ENCODE results near the gene LPIN1.

The LPIN1 gene

GRCh38 chr2:11746376-11746806, at the start of gene LPIN1:
Gene LPIN1 (plus strand): TSS chr2:11746632. CDS start chr2:11765542, 18,910 bp downstream.
- TF ChIP-seq MAX (IDR thresholded peaks at IDR 0.05) (peak; percentile 82), TCF12 (IDR thresholded peaks at IDR 0.05; ENCODE audit: low read depth) (peak; percentile 74; the same call in 1 of the 2 replicates), FOXM1 (IDR thresholded peaks at IDR 0.05; ENCODE audit: borderline replicate concordance, low read depth) (no peak), USF1 (IDR thresholded peaks at IDR 0.05) (no peak), EP300 (IDR thresholded peaks at IDR 0.05; ENCODE audit: borderline replicate concordance) (peak; percentile 42; the same call in 1 of the 2 replicates), TEAD4 (IDR thresholded peaks at IDR 0.05) (peak; percentile 40; the same call in 1 of the 2 replicates), EGR1 (IDR thresholded peaks at IDR 0.05) (no peak), CEBPB (IDR thresholded peaks at IDR 0.05) (peak; percentile 31; the same call in 1 of the 2 replicates), RAD21 (IDR thresholded peaks at IDR 0.05; ENCODE audit: low read depth) (no peak), CREB1 (IDR thresholded peaks at IDR 0.05; ENCODE audit: low read depth) (no peak), ZBTB7A (IDR thresholded peaks at IDR 0.05; ENCODE audit: low read depth) (no peak), TAF1 (IDR thresholded peaks at IDR 0.05; ENCODE audit: low read depth) (peak; percentile 33; the same call in 1 of the 2 replicates), YY1 (IDR thresholded peaks at IDR 0.05; ENCODE audit: low read depth) (no peak), NFIC (IDR thresholded peaks at IDR 0.05) (peak; percentile 37; the same call in 1 of the 2 replicates), REST (IDR thresholded peaks at IDR 0.05; ENCODE audit: low read depth) (no peak)

GRCh38 chr2:11696736-11697102, 49.7 kb upstream of the LPIN1 start:
- TF ChIP-seq EGR1 (IDR thresholded peaks at IDR 0.05) (no peak), CEBPB (IDR thresholded peaks at IDR 0.05) (no peak), TEAD4 (IDR thresholded peaks at IDR 0.05) (no peak), TAF1 (IDR thresholded peaks at IDR 0.05; ENCODE audit: low read depth) (no peak), ZBTB7A (IDR thresholded peaks at IDR 0.05; ENCODE audit: low read depth) (no peak), RAD21 (IDR thresholded peaks at IDR 0.05; ENCODE audit: low read depth) (no peak), MAX (IDR thresholded peaks at IDR 0.05) (no peak), YY1 (IDR thresholded peaks at IDR 0.05; ENCODE audit: low read depth) (no peak)

GRCh38 chr2:11697103-11697871, 49.1 kb upstream of the LPIN1 start:
- no peak for TF ChIP-seq FOXM1 (IDR thresholded peaks at IDR 0.05; ENCODE audit: borderline replicate concordance, low read depth)
- peak; percentile 80 for TF ChIP-seq NFIC (IDR thresholded peaks at IDR 0.05)
- TF ChIP-seq YY1 (IDR thresholded peaks at IDR 0.05; ENCODE audit: low read depth) = peak; percentile 30; the same call in 1 of the 2 replicates
- TF ChIP-seq TEAD4 (IDR thresholded peaks at IDR 0.05) = peak; percentile 65; the same call in 1 of the 2 replicates
- TF ChIP-seq RAD21 (IDR thresholded peaks at IDR 0.05; ENCODE audit: low read depth) = no peak
- no peak for TF ChIP-seq EGR1 (IDR thresholded peaks at IDR 0.05)
- no peak for TF ChIP-seq TAF1 (IDR thresholded peaks at IDR 0.05; ENCODE audit: low read depth)
- 0 out of 2 replicates have a peak, but pooled peaks have one; percentile 34 for TF ChIP-seq ZBTB7A (IDR thresholded peaks at IDR 0.05; ENCODE audit: low read depth)
- TF ChIP-seq REST (IDR thresholded peaks at IDR 0.05; ENCODE audit: low read depth) = no peak
- peak; percentile 57; the same call in 1 of the 2 replicates for TF ChIP-seq EP300 (IDR thresholded peaks at IDR 0.05; ENCODE audit: borderline replicate concordance)
- peak; percentile 61; the same call in 1 of the 2 replicates for TF ChIP-seq MAX (IDR thresholded peaks at IDR 0.05)
- no peak for TF ChIP-seq CREB1 (IDR thresholded peaks at IDR 0.05; ENCODE audit: low read depth)
- peak; percentile 56; the same call in 1 of the 2 replicates for TF ChIP-seq TCF12 (IDR thresholded peaks at IDR 0.05; ENCODE audit: low read depth)
- no peak for TF ChIP-seq CEBPB (IDR thresholded peaks at IDR 0.05)
- TF ChIP-seq USF1 (IDR thresholded peaks at IDR 0.05) = no peak

- TF ChIP-seq CEBPB (IDR thresholded peaks at IDR 0.05) (no peak), TAF1 (IDR thresholded peaks at IDR 0.05; ENCODE audit: low read depth) (no peak), NFIC (IDR thresholded peaks at IDR 0.05) (no peak), REST (IDR thresholded peaks at IDR 0.05; ENCODE audit: low read depth) (no peak), USF1 (IDR thresholded peaks at IDR 0.05) (no peak), CREB1 (IDR thresholded peaks at IDR 0.05; ENCODE audit: low read depth) (no peak), TCF12 (IDR thresholded peaks at IDR 0.05; ENCODE audit: low read depth) (no peak), TEAD4 (IDR thresholded peaks at IDR 0.05) (no peak), EP300 (IDR thresholded peaks at IDR 0.05; ENCODE audit: borderline replicate concordance) (no peak), FOXM1 (IDR thresholded peaks at IDR 0.05; ENCODE audit: borderline replicate concordance, low read depth) (no peak), ZBTB7A (IDR thresholded peaks at IDR 0.05; ENCODE audit: low read depth) (no peak), RAD21 (IDR thresholded peaks at IDR 0.05; ENCODE audit: low read depth) (no peak), YY1 (IDR thresholded peaks at IDR 0.05; ENCODE audit: low read depth) (no peak)
These were observed 48.2 kb upstream of the LPIN1 start for GRCh38 chr2:11698009-11698922.
